GM12801 (cell line): Measurements from ENCODE around the gene PAXX.

Experiments
- TF ChIP-seq, protein P1 (sequence below): IDR thresholded peaks from one replicate; pipeline ENCODE4 v1.5.1; 2011; ENCODE audit warnings: control low read depth; ENCODE audit not compliant: insufficient read length; ENCODE audit errors: extremely low read depth

The PAXX gene

GRCh38 chr9:137007816-137008270, 15.6 kb downstream of the PAXX start:
- TF ChIP-seq, protein P1, sequence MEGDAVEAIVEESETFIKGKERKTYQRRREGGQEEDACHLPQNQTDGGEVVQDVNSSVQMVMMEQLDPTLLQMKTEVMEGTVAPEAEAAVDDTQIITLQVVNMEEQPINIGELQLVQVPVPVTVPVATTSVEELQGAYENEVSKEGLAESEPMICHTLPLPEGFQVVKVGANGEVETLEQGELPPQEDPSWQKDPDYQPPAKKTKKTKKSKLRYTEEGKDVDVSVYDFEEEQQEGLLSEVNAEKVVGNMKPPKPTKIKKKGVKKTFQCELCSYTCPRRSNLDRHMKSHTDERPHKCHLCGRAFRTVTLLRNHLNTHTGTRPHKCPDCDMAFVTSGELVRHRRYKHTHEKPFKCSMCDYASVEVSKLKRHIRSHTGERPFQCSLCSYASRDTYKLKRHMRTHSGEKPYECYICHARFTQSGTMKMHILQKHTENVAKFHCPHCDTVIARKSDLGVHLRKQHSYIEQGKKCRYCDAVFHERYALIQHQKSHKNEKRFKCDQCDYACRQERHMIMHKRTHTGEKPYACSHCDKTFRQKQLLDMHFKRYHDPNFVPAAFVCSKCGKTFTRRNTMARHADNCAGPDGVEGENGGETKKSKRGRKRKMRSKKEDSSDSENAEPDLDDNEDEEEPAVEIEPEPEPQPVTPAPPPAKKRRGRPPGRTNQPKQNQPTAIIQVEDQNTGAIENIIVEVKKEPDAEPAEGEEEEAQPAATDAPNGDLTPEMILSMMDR, result no peak

DNA sequence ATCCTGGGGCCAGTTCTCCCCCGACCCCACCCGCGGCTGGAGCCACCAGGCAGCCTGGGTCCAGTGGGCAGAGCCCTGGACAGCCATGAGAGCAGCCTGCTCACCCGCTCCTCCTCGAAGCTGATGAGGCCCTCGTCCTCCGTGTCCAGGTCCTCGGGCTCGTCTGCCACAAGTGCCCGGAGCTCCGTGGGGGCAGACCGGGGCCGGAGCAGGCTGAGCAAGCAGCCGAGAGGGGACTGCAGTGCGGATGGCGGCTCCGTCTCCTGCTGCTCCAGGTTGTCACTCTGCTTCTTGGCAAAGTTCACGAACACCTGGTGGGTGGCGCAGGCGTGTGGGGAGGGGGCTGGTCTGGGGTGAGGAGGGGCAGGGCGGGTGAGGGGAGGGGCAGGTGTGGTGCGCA, 16.1 kb downstream of the PAXX start:
- TF ChIP-seq, protein P1, result no peak

- TF ChIP-seq, protein P1, result no peak
Observed at GRCh38 chr9:137009217-137009616, 17.0 kb downstream of the PAXX start.

DNA sequence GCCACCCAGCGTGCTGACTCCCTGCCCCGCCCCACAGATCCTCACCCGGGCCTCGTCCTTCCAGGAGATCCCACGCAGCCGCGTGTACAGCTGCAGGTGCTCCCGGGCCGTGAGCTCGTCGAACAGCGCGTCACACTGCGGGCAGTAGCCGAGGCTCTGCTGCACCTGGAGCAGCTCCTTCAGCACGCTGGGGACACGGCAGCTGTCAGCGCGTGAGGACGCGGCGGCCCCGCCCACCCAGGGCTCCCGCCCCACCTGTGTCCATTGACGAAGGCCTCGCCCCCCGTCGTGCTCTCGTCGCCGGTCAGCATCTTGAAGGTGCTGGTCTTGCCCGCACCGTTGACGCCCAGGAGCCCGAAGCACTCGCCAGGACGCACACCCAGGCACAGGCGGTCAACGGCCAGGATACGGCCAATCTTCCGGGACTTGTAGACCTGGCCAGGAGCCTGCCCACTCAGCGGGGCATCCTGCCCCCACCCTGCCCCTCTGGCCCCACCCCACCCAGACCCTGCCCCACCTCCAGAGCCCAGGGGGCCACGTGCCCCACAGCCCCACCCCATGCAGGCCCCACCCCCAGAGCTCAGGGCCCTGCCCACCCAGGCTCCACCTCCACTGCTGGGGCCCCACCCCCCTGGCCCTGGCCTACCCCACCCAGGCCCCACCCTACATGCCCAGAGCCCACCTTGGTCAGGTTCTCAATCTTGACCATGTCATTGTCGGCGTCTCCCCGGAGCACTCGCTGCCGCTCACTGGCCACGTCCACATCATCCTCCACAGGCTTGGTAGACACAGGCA, 17.9 kb downstream of the PAXX start:
- TF ChIP-seq, protein P1, result no peak

- TF ChIP-seq, protein P1, result no peak
Observed at GRCh38 chr9:137011156-137011555, 18.9 kb downstream of the PAXX start.

GRCh38 chr9:137011907-137012675, 19.9 kb downstream of the PAXX start:
- TF ChIP-seq, protein P1, result no peak

GRCh38 chr9:137012694-137013570, 20.7 kb downstream of the PAXX start:
- TF ChIP-seq, protein P1, result no peak
